Vagina (tissue), 2 donors: Measurements from ENCODE around the gene LRMDA.

Source experiments
- POLR2A ChIP-seq, 2 donors: fragments of 450-650 bp; IDR thresholded peaks; one replicate each; pipeline ENCODE4 v1.6.1; 2017; ENCODE audit warnings: antibody characterized with exemption in 2 of 2, mild to moderate bottlenecking in 2 of 2, moderate library complexity in 2 of 2
- POLR2AphosphoS5 ChIP-seq, 2 donors: sonication (generic); formaldehyde crosslinking; IDR thresholded peaks; one replicate each; pipeline ENCODE4 v1.9.0; 2017; ENCODE audit warnings: antibody characterized with exemption in 2 of 2, mild to moderate bottlenecking in 2 of 2, low read depth in 1 of 2; ENCODE audit not compliant: insufficient read depth in 1 of 2
- TF ChIP-seq, protein P1 (sequence below), 3 experiments: fragments of 450-650 bp in 2 of 3; fragments of 200-600 bp in 1 of 3; sonication (generic) in 1 of 3; IDR thresholded peaks; one replicate each; pipeline ENCODE4 v1.5.1; 2017 to 2019; ENCODE audit warnings: antibody characterized with exemption in 3 of 3, mild to moderate bottlenecking in 2 of 3, moderate library complexity in 2 of 3

- TF ChIP-seq, protein P1, sequence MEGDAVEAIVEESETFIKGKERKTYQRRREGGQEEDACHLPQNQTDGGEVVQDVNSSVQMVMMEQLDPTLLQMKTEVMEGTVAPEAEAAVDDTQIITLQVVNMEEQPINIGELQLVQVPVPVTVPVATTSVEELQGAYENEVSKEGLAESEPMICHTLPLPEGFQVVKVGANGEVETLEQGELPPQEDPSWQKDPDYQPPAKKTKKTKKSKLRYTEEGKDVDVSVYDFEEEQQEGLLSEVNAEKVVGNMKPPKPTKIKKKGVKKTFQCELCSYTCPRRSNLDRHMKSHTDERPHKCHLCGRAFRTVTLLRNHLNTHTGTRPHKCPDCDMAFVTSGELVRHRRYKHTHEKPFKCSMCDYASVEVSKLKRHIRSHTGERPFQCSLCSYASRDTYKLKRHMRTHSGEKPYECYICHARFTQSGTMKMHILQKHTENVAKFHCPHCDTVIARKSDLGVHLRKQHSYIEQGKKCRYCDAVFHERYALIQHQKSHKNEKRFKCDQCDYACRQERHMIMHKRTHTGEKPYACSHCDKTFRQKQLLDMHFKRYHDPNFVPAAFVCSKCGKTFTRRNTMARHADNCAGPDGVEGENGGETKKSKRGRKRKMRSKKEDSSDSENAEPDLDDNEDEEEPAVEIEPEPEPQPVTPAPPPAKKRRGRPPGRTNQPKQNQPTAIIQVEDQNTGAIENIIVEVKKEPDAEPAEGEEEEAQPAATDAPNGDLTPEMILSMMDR (IDR thresholded peaks at IDR 0.05): no peak
- TF ChIP-seq POLR2AphosphoS5 (IDR thresholded peaks at IDR 0.05; ENCODE audit: insufficient read depth in 1 of 2, low read depth in 1 of 2) (no peak), POLR2A (IDR thresholded peaks at IDR 0.05) (no peak)
Observed at GRCh38 chr10:75814014-75814413, 382.6 kb downstream of the LRMDA start.
